Keratinocyte (primary cell): Measurements from ENCODE around the gene EMP2.

Experiments used
- EZH2 ChIP-seq: IDR thresholded peaks from one replicate; pipeline ENCODE4 v1.6.1; 2012; ENCODE audit warnings: inconsistent platforms, mild to moderate bottlenecking, low read length, moderate library complexity
- TF ChIP-seq, protein P1 (sequence below), 3 experiments: IDR thresholded peaks in 1 of 3; conservative IDR thresholded peaks in 1 of 3; optimal IDR thresholded peaks in 1 of 3; 2 replicates in 2 of 3; 3 replicates in 1 of 3; pipeline versions ENCODE3 to v1.5.1; 2011; ENCODE audit warnings: low read length in 3 of 3, mild to moderate bottlenecking in 3 of 3, moderate library complexity in 2 of 3, control low read depth in 1 of 3, inconsistent platforms in 1 of 3; ENCODE audit not compliant: insufficient read depth in 2 of 3; ENCODE audit errors: extremely low read depth in 1 of 3

DNA sequence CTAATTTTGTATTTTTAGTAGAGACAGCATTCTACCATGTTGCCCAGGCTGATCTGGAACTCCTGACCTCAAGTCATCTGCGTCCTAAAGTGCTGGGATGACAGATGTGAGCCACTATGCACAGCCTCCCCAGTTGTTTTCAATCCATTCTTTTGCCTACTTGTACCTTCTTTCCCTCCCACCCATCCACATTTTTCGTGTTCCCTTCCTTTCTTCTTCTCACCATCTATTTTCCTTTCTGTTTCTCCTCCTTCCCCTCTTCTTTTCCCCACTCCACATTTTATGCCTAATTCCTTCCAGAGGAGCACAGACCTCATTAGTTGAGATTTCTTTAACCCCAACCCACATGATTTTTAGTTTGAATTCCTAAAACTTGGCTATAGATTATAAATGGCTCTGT is 100.2 kb downstream of the EMP2 start:
- TF ChIP-seq, protein P1, sequence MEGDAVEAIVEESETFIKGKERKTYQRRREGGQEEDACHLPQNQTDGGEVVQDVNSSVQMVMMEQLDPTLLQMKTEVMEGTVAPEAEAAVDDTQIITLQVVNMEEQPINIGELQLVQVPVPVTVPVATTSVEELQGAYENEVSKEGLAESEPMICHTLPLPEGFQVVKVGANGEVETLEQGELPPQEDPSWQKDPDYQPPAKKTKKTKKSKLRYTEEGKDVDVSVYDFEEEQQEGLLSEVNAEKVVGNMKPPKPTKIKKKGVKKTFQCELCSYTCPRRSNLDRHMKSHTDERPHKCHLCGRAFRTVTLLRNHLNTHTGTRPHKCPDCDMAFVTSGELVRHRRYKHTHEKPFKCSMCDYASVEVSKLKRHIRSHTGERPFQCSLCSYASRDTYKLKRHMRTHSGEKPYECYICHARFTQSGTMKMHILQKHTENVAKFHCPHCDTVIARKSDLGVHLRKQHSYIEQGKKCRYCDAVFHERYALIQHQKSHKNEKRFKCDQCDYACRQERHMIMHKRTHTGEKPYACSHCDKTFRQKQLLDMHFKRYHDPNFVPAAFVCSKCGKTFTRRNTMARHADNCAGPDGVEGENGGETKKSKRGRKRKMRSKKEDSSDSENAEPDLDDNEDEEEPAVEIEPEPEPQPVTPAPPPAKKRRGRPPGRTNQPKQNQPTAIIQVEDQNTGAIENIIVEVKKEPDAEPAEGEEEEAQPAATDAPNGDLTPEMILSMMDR (optimal IDR thresholded peaks at IDR 0.05 in 1 of 3, IDR thresholded peaks at IDR 0.05 in 1 of 3, conservative IDR thresholded peaks at IDR 0.05 in 1 of 3; ENCODE audit: extremely low read depth in 1 of 3, insufficient read depth in 2 of 3, low read length in 3 of 3) = no peak
- TF ChIP-seq EZH2 = no peak
